K562 (cell line): ENCODE results near the gene PTPN7. TPM values are rescaled to one million over a fixed set of nuclear protein-coding genes. Genes with fewer than 3 reads are reported as not detected.

Source experiments
- EWSR1 ChIP-seq: fragments of 450-650 bp; IDR thresholded peaks from 2 replicates; pipeline ENCODE4 v1.6.1; 2018; ENCODE audit warnings: borderline replicate concordance, mild to moderate bottlenecking, low read depth, moderate library complexity; ENCODE audit not compliant: partially characterized antibody
- HDAC8 ChIP-seq: fragments of 450-650 bp; IDR thresholded peaks from 2 replicates; pipeline ENCODE4 v1.6.1; 2016; ENCODE audit warnings: mild to moderate bottlenecking, missing genetic modification characterization, moderate library complexity, missing compliant biosample characterization
- HIVEP1 ChIP-seq: fragments of 250-450 bp; sonication (Bioruptor Pico); IDR thresholded peaks from 2 replicates; pipeline ENCODE4 v1.4.0; 2020; ENCODE audit warnings: mild to moderate bottlenecking
- MTF1 ChIP-seq: fragments of 250-450 bp; sonication (Bioruptor Pico); IDR thresholded peaks from 2 replicates; pipeline ENCODE4 v1.9.0; 2021; ENCODE audit warnings: moderate library complexity, mild to moderate bottlenecking, inconsistent platforms, borderline replicate concordance
- SMARCE1 ChIP-seq: fragments of 450-650 bp; IDR thresholded peaks from 2 replicates; pipeline ENCODE4 v1.7.1; 2016; ENCODE audit warnings: mild to moderate bottlenecking
- ZNF23 ChIP-seq: fragments of 250-450 bp; sonication (Bioruptor Pico); IDR thresholded peaks from 2 replicates; pipeline ENCODE4 v1.4.0; 2020; ENCODE audit warnings: mild to moderate bottlenecking
- ZNF311 ChIP-seq: fragments of 250-450 bp; sonication (Bioruptor Pico); IDR thresholded peaks from 2 replicates; pipeline ENCODE4 v1.4.0; 2020; ENCODE audit warnings: mild to moderate bottlenecking, moderate library complexity
- polyA plus RNA-seq, 8 experiments: library from polyadenylated mRNA; depleted of rRNA in 4 of 8; stranded (reverse) in 5 of 8; unstranded in 3 of 8; fragments of >200 nt; fragmentation: Nextera tagmentation in 2 of 8; fragmentation: Illumina TruSeq in 1 of 8; extraction: Ambion mirVana in 2 of 8; extraction: Trizol in 1 of 8; gene quantifications; 2 replicates each; pipeline versions ENCODE4 v1.2.1 to v1.2.3, GENCODE V29; 2011 to 2014; ENCODE audit warnings: inconsistent platforms in 1 of 8, missing spikeins in 1 of 8
- total RNA-seq, 7 experiments: library from RNA; depleted of rRNA in 6 of 7; stranded (reverse); fragments of >200 nt in 6 of 7; fragmentation: Illumina TruSeq in 2 of 7; extraction: Trizol in 2 of 7; gene quantifications; 2 replicates each; pipeline versions ENCODE4 v1.2.1 to v1.2.3, GENCODE V29; 2011 to 2021; ENCODE audit warnings: low replicate concordance in 1 of 7
- TF ChIP-seq, protein P1 (sequence below), 2 experiments: fragments of 450-650 bp; IDR thresholded peaks; 2 replicates each; pipeline ENCODE4 v1.6.1; 2016; ENCODE audit warnings: mild to moderate bottlenecking in 2 of 2, borderline replicate concordance in 1 of 2, low read depth in 1 of 2, moderate library complexity in 1 of 2
- TF ChIP-seq, protein P2 (sequence below): sonication (generic); formaldehyde crosslinking; IDR thresholded peaks from 2 replicates; pipeline ENCODE4 v1.8.0; 2022; ENCODE audit warnings: missing genetic modification reagents, mild to moderate bottlenecking, borderline replicate concordance
- TF ChIP-seq, protein P3 (sequence below): fragments of 250-450 bp; sonication (Bioruptor Pico); IDR thresholded peaks from 2 replicates; pipeline ENCODE4 v1.5.0; 2021
- TF ChIP-seq, protein P4 (sequence below): IDR thresholded peaks from 3 replicates; pipeline ENCODE4 v1.6.1; 2011; ENCODE audit warnings: borderline replicate concordance, mild to moderate bottlenecking, moderate library complexity; ENCODE audit not compliant: insufficient read length; ENCODE audit errors: extremely low read depth
- TF ChIP-seq, protein P5 (sequence below): IDR thresholded peaks from 2 replicates; pipeline ENCODE4 v1.6.1; 2011; ENCODE audit not compliant: insufficient read length; ENCODE audit errors: extremely low read depth

Gene PTPN7
- total and polyA plus RNA-seq, 9 of the 15 experiments (the other 6 are each of a cell fraction or from before 2014, with no cell fraction given) = 18.7 to 144 (median 120) TPM

DNA sequence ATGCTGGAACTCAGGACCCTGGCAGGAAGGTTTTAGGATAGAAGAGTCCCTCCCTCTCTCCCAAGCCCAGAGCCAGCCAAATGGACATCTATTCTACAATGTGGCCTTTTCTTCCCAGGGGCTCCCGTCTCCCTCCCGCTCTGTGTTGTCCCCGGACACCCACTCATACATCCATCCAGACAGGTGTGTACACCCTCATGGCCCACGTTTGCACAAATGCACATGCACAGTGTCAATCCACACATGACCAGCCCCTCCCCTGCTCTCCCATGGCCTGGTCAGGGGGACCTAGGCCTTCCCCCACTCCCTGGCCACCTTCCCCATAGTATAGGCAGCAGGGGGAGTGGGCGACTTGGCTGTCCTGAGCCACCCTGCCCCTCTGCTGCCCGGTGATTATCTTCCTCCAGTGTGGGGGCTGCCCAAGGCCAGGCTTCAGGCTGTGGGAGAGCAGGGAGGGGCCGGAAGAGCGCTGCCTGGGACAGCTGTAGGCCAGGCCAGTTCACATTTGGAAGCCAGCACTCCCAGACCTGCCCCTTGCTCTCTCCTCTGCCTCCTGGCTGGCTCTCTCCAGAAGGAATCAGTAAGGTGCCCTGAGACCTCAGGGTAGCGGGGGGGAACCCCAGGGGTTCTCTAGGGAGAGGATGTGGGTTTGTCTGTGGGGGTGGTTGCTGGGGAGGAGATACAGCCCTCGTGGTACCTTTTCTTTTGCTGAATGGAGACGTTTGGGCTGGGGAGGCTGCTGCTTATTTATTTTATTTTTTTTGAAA is 4.1 kb upstream of the PTPN7 start (continued):
- TF ChIP-seq, protein P1, sequence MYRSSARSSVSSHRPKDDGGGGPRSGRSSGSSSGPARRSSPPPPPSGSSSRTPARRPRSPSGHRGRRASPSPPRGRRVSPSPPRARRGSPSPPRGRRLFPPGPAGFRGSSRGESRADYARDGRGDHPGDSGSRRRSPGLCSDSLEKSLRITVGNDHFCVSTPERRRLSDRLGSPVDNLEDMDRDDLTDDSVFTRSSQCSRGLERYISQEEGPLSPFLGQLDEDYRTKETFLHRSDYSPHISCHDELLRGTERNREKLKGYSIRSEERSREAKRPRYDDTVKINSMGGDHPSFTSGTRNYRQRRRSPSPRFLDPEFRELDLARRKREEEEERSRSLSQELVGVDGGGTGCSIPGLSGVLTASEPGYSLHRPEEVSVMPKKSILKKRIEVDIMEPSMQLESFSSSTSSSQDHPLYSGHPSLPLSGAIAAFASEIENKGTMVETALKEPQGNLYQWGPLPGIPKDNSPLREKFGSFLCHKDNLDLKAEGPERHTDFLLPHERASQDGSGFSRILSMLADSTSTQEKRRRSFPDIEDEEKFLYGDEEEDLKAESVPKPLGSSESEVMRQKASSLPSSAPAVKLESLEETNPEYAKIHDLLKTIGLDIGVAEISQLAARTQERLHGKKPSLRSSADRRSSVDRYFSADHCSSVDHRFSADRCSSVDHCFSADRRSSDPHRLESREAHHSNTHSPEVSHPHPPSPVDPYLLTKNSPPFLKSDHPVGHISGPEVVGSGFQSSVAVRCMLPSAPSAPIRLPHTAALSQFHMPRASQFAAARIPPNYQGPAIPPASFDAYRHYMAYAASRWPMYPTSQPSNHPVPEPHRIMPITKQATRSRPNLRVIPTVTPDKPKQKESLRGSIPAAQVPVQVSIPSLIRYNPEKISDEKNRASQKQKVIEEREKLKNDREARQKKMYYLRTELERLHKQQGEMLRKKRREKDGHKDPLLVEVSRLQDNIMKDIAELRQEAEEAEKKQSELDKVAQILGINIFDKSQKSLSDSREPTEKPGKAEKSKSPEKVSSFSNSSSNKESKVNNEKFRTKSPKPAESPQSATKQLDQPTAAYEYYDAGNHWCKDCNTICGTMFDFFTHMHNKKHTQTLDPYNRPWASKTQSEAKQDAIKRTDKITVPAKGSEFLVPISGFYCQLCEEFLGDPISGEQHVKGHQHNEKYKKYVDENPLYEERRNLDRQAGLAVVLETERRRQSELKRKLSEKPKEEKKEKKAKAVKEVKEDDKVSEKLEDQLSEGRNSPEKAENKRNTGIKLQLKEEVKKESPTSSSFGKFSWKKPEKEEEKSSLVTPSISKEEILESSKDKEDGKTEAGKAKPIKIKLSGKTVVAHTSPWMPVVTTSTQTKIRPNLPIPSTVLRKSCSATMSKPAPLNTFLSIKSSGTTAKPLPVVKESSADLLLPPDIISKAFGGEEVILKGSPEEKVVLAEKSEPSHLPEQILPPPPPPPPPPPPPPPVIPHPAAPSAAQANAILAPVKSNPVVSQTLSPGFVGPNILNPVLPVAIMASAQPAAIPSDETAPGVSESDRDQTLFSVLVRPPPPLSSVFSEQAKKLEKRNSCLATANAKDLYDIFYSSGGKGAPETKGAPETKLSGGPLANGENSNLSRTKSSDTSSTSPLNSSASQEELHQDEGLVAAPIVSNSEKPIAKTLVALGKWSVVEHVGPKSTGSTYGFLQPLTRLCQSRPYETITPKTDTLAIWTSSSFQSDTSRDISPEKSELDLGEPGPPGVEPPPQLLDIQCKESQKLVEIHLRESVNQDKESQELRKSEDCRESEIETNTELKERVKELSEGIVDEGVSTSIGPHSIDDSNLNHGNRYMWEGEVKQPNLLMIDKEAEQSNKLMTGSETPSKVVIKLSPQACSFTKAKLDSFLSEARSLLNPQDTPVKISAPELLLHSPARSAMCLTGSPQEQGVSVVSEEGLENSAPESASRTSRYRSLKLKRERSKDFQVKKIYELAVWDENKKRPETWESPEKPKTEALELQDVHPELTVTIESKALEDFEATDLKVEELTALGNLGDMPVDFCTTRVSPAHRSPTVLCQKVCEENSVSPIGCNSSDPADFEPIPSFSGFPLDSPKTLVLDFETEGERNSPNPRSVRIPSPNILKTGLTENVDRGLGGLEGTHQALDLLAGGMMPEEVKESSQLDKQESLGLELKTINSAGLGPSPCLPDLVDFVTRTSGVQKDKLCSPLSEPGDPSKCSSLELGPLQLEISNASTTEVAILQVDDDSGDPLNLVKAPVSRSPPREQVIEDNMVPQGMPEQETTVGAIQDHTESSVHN (IDR thresholded peaks at IDR 0.05; ENCODE audit: borderline replicate concordance in 1 of 2, low read depth in 1 of 2) = no peak
- TF ChIP-seq, protein P2, sequence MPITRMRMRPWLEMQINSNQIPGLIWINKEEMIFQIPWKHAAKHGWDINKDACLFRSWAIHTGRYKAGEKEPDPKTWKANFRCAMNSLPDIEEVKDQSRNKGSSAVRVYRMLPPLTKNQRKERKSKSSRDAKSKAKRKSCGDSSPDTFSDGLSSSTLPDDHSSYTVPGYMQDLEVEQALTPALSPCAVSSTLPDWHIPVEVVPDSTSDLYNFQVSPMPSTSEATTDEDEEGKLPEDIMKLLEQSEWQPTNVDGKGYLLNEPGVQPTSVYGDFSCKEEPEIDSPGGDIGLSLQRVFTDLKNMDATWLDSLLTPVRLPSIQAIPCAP (CRISPR knock-in tag) = no peak
- TF ChIP-seq ZNF23 (no peak), HIVEP1 (CRISPR knock-in tag) (no peak), HDAC8 (tag) (no peak), EWSR1 (no peak), ZNF311 (no peak), SMARCE1 (peak; percentile 64), MTF1 (CRISPR knock-in tag) (no peak)
- TF ChIP-seq, protein P3, sequence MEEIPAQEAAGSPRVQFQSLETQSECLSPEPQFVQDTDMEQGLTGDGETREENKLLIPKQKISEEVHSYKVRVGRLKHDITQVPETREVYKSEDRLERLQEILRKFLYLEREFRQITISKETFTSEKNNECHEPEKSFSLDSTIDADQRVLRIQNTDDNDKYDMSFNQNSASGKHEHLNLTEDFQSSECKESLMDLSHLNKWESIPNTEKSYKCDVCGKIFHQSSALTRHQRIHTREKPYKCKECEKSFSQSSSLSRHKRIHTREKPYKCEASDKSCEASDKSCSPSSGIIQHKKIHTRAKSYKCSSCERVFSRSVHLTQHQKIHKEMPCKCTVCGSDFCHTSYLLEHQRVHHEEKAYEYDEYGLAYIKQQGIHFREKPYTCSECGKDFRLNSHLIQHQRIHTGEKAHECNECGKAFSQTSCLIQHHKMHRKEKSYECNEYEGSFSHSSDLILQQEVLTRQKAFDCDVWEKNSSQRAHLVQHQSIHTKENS (CRISPR knock-in tag) = no peak
- TF ChIP-seq, protein P4, sequence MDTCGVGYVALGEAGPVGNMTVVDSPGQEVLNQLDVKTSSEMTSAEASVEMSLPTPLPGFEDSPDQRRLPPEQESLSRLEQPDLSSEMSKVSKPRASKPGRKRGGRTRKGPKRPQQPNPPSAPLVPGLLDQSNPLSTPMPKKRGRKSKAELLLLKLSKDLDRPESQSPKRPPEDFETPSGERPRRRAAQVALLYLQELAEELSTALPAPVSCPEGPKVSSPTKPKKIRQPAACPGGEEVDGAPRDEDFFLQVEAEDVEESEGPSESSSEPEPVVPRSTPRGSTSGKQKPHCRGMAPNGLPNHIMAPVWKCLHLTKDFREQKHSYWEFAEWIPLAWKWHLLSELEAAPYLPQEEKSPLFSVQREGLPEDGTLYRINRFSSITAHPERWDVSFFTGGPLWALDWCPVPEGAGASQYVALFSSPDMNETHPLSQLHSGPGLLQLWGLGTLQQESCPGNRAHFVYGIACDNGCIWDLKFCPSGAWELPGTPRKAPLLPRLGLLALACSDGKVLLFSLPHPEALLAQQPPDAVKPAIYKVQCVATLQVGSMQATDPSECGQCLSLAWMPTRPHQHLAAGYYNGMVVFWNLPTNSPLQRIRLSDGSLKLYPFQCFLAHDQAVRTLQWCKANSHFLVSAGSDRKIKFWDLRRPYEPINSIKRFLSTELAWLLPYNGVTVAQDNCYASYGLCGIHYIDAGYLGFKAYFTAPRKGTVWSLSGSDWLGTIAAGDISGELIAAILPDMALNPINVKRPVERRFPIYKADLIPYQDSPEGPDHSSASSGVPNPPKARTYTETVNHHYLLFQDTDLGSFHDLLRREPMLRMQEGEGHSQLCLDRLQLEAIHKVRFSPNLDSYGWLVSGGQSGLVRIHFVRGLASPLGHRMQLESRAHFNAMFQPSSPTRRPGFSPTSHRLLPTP = no peak
- TF ChIP-seq, protein P5, sequence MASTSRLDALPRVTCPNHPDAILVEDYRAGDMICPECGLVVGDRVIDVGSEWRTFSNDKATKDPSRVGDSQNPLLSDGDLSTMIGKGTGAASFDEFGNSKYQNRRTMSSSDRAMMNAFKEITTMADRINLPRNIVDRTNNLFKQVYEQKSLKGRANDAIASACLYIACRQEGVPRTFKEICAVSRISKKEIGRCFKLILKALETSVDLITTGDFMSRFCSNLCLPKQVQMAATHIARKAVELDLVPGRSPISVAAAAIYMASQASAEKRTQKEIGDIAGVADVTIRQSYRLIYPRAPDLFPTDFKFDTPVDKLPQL = peak; percentile 40
